ENCODE data around the gene KHK.

GRCh38 chr2:27058210-27058609, 28.4 kb upstream of the KHK start:
- TF ChIP-seq CTCF (optimal IDR thresholded peaks at IDR 0.05 in 1 of 3, IDR thresholded peaks at IDR 0.05 in 1 of 3, conservative IDR thresholded peaks at IDR 0.05 in 1 of 3; ENCODE audit: extremely low read depth in 1 of 3, insufficient read depth in 2 of 3, low read length in 3 of 3) = no peak
- TF ChIP-seq EZH2 (IDR thresholded peaks at IDR 0.05; ENCODE audit: low read length) = no peak

Data from keratinocyte (primary cell).